ENCODE results near the gene CHSY3.

Gene CHSY3

DNA sequence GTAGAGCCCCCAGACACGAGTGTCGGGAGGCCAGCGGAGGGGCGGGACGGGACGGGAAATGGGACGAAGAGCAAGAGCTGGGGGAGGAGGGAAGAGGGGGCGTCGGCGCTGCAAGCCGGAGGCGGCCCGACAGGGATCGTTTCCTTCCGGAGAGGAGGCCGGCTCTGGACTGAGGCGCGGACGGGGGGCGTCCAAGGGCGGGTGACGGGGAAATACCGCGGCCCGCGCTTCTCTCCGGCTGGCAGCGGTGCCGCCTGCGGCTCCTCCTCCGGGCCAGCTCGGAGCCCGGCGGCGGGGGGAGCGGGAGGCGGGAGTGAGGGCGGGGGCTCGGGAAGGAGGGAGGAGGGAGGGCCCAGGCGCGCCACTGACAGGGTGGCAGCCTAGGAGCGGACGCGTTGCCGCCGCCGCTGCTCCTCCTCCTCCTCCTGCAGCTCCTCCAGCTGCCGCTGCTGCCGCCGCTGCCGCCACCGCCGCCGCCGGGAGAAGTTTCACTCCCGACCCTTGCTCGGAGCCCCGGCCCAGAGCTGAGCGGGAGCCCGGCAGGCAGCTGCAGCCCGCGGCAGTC, at the start of gene CHSY3:
TSS of gene CHSY3 (plus strand) at position 364 of the 565 bp plus-strand sequence.
- no peak for DNase-seq (ENCODE audit: low read depth)

DNA sequence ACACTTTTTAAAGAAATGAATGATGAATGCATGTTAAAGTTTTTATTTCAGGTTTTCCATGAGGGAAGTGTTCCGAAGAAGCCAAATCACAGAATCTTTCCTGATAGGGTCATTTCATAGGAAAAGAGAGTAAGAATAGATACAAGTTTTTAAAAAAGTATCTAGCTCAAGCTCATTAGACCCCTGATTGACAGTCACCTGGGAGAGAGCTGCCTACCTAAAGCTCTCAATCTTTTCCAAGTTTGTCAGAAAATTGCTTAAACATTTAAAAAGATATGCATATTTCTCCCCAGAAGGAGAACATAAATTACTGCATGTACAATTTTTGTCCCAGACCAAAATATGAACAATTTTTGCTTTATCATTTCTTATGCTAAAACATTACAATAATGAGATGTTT, 47.9 kb upstream of the CHSY3 start:
- no peak for DNase-seq (ENCODE audit: low read depth)

DNA sequence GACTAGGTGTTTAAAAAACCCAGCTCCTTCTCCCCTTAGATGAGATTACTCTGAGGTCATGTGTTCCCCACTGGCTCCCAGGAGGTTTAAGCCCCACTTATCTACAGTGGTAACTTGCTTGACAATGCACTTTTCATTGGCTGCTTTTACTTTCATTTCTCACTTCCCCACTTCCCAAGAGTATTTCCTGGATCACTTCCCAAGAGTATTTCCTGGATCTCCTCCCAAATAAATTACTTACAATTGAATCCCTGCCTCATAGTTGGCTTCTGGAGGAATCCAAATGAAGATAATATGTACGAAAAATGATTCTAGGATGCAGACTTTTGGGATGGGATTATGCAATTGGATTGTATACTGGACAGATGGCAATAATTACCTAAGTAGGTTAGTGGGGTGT, 47.1 kb upstream of the CHSY3 start:
- DNase-seq (ENCODE audit: low read depth) = no peak

DNA sequence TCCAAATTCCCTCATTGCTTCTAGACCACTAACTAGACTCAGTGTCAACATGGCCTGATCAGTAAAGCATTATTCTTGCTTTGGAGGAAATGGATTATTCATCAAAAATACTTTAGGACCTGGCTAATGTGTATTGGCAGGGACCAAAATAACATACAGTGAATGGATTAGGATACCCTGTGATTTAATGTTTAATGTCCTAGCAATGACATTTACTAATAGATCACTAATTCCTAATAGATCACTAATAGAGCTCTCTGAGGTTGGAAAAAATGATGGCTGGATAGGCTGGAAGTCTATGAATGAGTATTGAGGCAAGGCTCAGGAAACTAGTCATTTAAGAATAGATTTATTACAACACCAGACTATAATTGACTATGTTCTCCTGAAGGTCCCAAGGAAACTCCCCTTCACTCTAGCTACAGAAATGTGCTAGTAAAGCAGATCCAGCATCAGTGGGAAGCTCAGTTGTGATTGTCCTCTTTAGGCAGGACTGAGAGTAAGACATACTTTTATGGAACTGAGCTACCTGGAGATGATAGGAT, 46.1 kb upstream of the CHSY3 start:
- DNase-seq (ENCODE audit: low read depth) = no peak

DNA sequence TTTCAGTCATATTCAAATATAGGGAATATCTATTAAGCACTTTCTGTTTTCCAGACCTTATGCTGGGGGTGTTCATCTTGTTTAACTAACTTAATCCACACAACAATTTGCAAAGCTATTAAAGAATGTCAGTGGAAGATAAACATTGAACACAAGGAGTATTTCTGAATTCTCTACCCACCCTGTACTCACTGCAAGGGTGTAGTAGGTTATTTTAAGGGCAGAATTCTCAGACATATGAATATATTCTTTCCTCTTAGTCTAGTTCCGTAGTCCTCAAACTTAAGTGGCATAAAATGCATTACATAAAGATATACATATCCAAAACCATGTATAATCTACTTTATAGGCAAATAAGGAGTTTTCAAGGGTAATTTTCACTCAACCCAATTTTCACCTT, 19.9 kb upstream of the CHSY3 start:
- DNase-seq (ENCODE audit: low read depth) = no peak

DNA sequence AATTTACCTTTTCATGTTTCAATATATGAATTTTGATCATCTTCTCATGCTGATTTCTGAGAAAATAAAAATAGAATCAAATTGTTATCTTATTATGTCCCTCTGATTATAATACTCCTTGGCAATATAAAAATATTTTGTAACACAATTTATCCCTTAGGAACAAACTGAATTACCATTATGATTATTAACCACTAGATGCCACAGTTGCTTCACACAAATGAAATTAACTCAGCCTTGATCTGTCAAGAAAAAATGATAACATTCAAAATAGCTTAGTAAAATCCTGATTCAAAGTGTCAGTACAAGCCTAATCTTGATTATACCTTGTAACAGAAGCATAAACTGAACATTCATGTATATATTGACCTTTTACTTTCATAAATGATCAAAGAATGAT, 4.8 kb upstream of the CHSY3 start:
- no peak for DNase-seq (ENCODE audit: low read depth)

DNA sequence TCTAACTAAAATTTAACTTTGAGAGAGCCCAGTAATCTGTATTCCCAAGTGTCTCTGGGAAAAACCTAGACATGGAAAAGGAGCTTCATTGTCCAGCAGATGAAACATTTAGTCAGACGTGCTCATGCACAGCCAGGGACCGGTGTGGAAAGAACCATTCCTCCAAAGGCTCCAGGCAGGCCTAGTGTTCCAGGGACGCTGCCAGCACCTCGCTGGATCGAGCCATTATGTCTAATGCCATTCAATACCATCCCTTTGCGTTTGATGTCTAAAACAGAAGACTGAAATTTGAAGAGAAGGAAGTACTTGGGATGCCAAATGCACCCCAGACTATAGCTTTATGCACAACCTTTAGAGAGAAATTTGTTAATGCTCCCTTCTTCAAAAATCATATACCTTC, 1.4 kb upstream of the CHSY3 start:
- no peak for DNase-seq (ENCODE audit: low read depth)

DNA sequence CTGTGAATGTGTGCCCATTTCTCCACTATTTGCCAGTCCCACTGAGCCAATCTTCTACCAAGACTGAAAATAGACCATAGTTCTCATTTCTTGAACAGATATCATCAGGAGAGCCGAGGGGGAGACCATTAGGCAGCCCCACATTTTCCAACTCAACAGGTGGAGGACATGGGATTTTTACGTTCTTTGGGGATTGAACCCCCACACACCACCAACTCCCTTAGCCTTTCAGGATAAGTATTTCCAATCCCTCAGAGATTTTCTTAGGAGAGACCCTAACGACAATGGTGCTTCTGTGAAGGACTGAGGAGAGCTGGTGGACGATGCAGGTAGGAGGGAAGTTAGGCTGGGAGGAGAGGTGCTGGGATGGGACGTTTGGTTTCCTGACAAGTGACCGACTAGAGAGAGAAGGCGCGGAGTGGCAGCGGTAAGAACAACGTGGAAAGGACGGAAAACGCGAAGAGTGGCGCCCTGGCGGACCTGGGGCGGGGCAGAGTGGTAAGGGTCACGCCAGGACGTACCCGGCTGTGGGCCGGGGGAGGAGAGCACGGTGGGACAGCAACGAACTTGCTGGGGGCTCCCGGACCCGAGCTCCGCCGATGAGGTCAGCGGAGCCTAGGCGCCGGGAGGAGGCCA, 681 bp upstream of the CHSY3 start:
- DNase-seq (ENCODE audit: low read depth) = no peak

DNA sequence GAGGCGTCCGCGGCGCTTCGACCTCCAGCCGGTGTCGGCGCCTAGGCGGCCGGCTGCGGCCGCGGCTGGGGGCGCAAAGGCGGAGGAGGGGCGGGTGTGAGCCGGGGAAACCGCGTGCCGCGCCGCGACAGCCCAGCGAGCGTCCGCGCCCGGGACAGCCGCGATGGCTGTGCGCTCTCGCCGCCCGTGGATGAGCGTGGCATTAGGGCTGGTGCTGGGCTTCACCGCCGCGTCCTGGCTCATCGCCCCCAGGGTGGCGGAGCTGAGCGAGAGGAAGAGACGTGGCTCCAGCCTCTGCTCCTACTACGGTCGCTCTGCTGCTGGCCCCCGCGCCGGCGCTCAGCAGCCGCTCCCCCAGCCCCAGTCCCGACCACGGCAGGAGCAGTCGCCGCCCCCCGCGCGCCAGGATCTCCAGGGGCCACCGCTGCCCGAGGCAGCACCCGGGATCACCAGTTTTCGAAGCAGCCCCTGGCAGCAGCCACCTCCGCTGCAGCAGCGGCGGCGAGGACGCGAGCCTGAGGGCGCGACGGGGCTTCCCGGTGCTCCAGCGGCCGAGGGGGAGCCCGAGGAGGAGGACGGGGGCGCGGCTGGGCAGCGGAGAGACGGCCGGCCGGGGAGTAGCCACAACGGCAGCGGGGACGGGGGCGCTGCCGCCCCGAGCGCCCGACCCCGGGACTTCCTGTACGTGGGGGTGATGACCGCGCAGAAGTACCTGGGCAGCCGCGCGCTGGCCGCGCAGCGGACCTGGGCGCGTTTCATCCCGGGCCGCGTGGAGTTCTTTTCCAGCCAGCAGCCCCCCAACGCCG, 605 bp downstream of the CHSY3 start:
- no peak for DNase-seq (ENCODE audit: low read depth)

DNA sequence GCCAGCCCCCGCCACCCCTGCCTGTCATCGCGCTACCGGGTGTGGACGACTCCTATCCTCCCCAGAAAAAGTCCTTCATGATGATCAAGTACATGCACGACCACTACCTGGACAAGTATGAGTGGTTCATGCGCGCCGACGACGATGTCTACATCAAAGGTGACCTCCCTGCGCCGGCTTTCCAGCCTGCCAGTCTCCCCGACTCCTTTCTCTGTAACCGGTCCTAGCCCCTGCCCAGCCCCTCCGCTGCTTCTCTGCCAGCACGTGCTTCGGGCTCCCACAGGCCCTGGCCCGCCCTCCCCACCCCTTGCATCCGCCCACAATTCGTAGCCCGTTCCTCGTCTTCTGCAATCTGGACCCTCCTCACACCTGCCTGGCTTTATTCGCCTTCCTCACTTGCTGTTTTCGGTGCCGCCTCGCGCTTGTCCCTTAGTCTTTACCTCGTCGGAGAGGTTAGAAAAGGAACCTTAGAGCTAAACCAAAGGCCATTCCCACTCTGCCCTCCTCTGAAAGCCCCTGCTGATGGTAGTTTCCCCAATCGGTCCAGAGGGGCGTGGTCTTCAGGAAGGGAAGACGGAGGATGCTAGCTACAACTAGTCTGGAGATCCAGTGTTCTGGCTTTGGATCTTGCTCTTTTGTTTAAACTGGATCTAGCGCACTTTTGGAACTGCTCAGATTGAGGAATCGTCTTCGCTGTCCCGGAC, 1.4 kb downstream of the CHSY3 start:
- DNase-seq (ENCODE audit: low read depth) = no peak

DNA sequence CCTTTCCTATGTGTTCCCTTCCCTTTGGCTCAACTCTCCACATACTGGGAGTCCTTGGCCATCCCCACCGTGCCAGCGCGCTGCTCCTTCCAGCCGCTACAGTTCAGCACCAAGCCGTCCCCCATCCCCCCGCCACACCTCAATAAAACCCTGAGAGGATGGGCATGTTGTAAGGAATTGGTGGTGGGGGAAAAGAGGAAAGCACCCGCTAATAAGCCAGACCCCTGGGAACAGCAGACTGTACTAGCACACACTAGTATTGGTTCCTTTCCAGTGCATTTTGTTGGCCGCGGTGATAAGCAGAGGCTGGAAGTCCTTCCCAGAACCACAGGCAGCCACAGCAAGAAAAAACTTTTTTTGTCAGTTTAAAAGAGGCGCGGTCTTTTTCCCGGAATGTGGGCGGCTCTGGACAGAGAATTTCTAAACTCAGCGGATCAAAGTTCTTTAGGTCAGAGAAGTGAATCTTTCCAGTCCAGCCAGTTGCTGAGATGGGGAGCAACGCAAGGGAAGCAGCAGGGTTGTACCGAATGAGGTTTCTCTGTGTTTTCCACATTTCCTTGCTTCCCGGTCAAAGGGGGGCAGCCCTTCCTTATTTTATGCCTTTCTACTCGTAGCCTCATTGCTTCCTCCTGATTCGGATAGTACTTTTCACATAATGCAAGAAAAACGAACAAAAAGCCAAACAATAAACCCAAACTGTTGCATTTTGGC, 2.1 kb downstream of the CHSY3 start:
- DNase-seq (ENCODE audit: low read depth) = no peak

DNA sequence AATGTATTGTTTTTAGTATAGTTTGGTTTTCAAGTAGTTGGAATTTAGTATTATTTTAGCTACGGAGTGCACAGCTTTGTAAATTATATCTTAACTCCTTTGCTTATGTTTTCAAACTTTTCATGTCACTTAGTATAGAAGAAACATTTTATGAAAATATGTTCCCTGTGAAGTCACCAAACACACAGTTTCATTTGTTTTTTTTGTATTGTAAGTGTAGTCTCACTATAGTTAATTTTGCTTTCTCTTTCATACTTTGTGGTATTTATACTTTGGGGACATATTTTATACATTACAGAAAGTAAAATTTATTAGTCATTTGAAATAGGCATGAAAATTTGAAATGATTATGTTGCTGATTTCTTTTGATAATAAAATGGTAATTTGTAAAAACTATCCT, 5.0 kb downstream of the CHSY3 start:
- no peak for DNase-seq (ENCODE audit: low read depth)

DNA sequence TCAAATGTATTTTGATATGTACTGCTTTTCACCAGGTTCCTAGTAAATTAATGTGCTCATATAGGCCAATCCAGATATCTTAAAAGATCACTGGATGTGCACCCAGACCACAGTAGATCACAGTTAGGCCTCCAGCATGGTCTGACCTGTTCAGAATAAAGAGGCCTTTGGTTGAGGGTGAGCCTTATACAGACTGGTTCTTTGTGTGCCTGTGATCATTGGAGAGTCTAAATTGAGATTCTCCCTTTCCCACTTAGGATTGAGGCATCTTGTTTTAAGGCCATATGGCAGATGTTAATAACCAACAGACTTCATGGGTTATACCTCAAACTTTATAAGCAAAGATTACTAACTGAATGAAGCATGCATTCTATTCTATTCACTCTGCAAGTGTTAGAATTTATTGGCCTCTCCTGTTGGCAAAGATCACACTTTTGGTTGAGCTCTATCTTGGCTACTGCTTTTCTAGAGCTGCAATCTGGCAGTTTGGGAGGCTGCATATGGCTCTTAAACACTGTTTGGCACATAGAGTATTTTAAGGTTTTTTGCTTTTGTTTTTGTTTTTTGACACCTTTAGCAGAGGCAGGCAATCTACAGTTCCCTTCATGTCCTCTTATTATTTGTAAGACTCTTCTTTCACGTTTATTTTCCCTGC, 8.5 kb downstream of the CHSY3 start:
- no peak for DNase-seq (ENCODE audit: low read depth)

DNA sequence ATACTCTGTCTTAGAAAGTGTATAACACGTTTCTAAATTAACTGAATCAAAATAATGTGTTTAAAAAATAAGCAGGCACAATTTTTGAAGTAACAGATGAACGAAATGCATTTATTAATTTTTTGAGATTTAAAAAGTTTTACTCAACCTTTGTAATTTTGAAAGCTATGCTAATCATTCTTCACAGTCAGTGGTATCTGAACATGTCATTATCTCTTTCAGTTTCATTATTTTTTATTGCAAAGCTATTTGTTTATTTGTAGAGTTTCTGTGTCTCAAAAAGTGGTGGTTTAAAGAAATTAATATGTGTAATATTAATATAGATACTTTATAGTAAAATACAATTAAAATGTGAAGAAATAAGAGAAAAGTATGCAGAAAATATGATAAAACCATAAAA, 11.2 kb downstream of the CHSY3 start:
- no peak for DNase-seq (ENCODE audit: low read depth)

DNA sequence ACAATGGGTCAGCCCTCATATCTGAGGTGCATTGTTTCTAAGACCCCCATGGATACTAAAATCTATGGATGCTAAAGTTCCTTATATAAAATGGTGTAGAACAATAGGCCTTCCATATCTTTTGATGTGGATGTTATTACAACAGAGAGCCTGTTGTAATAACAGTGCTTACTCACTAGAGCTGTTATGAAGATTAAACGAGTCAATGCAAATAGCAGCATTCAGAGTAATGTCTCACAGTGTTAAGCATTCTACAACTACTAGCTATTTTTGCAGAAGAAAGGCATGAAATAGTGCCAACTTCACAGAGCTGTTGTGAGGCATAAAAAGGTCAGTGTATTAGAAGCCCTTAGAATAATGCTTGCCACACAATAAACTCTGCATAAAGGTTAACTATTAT, 13.0 kb downstream of the CHSY3 start:
- no peak for DNase-seq (ENCODE audit: low read depth)

DNA sequence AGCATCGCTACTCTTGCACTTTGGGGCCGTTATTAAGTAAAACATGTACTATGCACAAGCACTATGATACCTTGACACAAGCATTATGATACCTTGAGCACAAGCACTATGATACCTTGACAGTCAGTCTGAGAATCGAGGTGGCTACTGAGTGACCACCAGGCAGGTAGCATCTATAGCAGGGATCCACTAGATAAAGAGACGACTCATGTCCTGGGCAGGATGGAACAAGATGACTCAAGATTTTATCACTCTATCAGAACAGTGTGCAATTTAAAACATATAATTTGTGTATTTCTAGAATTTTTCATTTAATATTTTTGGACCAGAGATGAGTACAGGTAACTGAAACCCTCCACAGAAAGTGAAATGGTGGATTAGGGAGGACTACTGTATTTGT, 16.9 kb downstream of the CHSY3 start:
- DNase-seq (ENCODE audit: low read depth) = no peak

DNA sequence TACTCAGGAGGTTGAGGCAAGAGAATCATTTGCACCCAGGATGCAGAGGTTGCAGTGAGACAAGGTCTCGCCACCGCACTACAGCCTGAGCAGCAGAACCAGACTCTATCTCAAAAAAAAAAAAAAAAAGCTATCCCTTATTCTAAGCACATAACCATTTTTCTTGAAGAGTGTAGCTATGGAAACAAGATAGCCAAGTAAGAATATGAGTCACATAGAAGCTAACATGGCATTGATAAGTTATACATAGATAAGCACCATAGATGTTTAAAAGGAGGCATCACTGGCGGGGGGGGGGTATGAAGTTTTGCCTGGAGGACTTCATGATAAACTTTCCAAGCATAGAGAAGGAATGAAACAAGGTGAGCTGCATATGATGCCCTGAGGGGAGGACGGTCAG, 26.0 kb downstream of the CHSY3 start:
- no peak for DNase-seq (ENCODE audit: low read depth)

DNA sequence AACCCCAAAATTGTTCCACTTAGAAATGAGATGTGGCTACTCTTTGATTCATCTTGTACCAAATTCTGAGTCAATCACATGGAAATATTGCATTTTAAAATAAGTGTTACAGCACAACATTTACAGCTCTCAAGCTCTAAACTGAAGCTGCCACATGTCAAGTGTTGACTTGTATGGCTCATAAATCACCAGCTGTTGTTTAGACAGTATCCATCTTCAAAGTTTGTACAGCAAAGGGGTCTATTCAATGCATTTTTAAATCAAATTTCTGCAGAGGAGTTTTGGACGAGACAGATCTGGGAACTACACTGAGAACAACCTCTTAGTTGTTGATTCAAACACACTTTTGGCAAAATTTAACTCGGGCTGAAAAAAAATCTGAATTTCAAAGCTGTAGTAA, 31.4 kb downstream of the CHSY3 start:
- no peak for DNase-seq (ENCODE audit: low read depth)

DNA sequence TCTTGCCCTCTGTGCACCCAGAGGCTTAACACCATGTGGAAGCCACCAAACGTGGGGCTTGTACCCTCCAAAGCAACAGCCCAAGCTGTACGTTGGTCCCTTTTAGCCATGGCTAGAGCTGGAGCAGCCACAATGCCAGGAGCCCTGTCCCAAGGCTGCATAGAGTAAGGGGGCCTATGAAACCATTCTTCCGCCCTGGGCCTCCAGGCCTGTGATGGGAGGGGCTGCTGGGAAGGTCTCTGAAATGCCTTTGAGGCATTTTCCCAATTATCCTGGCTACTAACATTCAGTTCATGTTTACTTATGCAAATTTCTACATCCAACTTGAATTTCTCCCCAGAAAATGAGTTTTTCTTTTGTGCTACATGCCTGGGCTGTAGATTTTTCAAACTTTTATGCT, 33.8 kb downstream of the CHSY3 start:
- DNase-seq (ENCODE audit: low read depth) = no peak

DNA sequence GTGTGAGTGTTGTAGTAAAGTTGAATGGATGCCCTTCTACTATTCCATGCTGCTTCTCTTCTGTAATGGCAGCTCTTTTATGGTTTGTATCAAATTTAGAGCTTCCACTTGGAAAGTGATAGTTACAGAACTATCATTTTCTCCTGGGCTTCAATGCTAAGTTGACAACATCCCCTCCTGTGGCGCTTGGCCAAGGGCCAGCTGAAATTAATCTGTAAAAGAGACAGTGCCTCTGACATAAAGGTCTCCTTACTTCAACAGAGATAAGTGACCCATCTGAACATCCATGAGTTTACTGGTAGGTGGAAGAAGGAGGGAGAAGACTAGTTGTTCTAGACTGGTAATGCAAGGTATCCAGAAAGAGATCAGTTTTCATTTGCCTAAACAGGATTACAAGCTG, 39.7 kb downstream of the CHSY3 start:
- no peak for DNase-seq (ENCODE audit: low read depth)

DNA sequence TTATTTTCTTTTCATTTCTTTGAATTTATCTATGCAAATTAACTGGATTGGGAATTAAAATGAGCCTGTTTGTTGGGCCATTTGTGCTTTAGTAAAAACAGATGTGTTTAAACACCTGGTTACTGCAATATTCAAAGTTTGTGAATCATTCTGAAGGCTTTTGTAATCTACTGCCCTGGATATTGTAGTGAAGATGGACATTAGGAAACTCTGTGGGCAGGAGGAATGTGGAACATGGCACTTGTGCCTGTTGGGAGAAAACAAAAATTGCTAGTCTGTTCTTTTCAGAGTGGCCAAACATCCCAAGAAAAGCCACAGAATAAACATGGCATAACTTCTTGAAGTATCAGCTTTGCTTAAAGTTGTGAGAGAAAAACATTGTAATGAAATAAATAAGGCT, 40.8 kb downstream of the CHSY3 start:
- DNase-seq (ENCODE audit: low read depth) = peak; percentile 77

Measured in GM04503 (cell line).